GM15510 (cell line): ENCODE measurements around the gene DAP3.

Source experiments
- POLR2A ChIP-seq: IDR thresholded peaks from 3 replicates; pipeline ENCODE4 v1.6.1; 2011; ENCODE audit warnings: borderline replicate concordance; ENCODE audit not compliant: insufficient read length; ENCODE audit errors: extremely low read depth

Gene DAP3

DNA sequence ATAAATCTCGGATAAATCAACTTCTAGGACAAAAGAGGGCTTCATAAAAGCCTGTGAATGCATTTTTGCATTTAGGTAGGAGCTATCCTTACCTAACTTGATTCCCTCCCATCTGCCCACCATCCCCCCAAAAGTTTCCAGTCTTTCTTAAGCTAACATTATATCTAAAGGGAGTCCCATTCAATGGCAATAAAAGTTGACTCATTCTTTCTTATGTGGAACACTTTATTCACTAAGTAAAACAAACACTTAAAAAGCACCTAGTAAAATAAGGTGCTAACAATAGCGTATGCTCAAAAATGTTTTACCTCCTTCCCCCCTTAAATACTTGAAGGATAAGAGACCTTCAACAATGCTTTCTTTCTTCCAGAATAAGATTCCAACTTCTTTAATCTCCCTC lies 84.3 kb downstream of the DAP3 start:
- TF ChIP-seq POLR2A = no peak

DNA sequence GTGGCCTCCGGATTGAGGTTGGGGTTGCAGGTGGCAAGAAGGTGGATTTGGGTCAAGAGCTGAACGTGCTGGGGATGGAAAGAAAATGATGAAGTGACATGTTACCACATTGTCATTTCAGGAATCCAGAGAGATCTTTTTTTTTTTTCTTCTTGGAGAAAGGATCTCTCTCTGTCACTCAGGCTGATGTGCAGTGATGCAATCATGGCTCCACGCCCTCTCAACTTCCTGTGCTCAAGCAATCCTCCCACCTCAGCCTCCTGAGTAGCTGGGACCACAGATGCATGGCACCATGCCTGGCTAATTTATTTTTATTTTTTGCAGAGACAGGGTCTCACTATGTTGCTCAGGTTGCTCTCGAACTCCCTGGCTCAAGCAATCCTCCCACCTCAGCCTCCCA lies 87.5 kb downstream of the DAP3 start:
- no peak for TF ChIP-seq POLR2A

- no peak for TF ChIP-seq POLR2A
Measured at GRCh38 chr1:155777582-155777981, 88.7 kb downstream of the DAP3 start.
